Stimulated activated CD4-positive, alpha-beta T cell treated with anti-CD3 and anti-CD28 coated beads, Interleukin-4, amount 100 ng/mL, for 24 hours (primary cell): Measurements from ENCODE around the gene TXLNB.
"Not testable (repeated sequence)": the region's sequence is repeated elsewhere in the genome, so short reads cannot be mapped to it uniquely, and the experiment has no call there.

ENCODE experiments used
- DNase-seq: peaks from one replicate; pipeline ENCODE4 v3.0.0-alpha.2; 2020

TXLNB gene

GRCh38 chr6:139308936-139309603, 17.3 kb upstream of the TXLNB start:
- DNase-seq = no peak

GRCh38 chr6:139308286-139308916, 16.6 kb upstream of the TXLNB start:
- no peak for DNase-seq

GRCh38 chr6:139306291-139306981, 14.6 kb upstream of the TXLNB start:
- no peak for DNase-seq

GRCh38 chr6:139303185-139303584, 11.4 kb upstream of the TXLNB start:
- DNase-seq = no peak

GRCh38 chr6:139297921-139298320, 6.1 kb upstream of the TXLNB start:
- DNase-seq = no peak

GRCh38 chr6:139296927-139297326, 5.1 kb upstream of the TXLNB start:
- DNase-seq = no peak

GRCh38 chr6:139295901-139296300, 4.1 kb upstream of the TXLNB start:
- DNase-seq = no peak

GRCh38 chr6:139294090-139294489, 2.3 kb upstream of the TXLNB start:
- DNase-seq = no peak

GRCh38 chr6:139293230-139293629, 1.4 kb upstream of the TXLNB start:
- DNase-seq = not testable (repeated sequence)

- peak; percentile 12 for DNase-seq
Observed at GRCh38 chr6:139290787-139291311, 949 bp downstream of the TXLNB start.

- DNase-seq = no peak
Observed at GRCh38 chr6:139289233-139289632, 2.6 kb downstream of the TXLNB start.

GRCh38 chr6:139288496-139289040, 3.2 kb downstream of the TXLNB start:
- DNase-seq = no peak

GRCh38 chr6:139287868-139288267, 3.9 kb downstream of the TXLNB start:
- DNase-seq = no peak

GRCh38 chr6:139286438-139286837, 5.4 kb downstream of the TXLNB start:
- not testable (repeated sequence) for DNase-seq

GRCh38 chr6:139285590-139285989, 6.2 kb downstream of the TXLNB start:
- DNase-seq = no peak

- no peak for DNase-seq
Observed at GRCh38 chr6:139284789-139285188, 7.0 kb downstream of the TXLNB start.

- no peak for DNase-seq
Observed at GRCh38 chr6:139282684-139283083, 9.1 kb downstream of the TXLNB start.

GRCh38 chr6:139278190-139278589, 13.6 kb downstream of the TXLNB start:
- no peak for DNase-seq

- DNase-seq = no peak
Observed at GRCh38 chr6:139277587-139277986, 14.2 kb downstream of the TXLNB start.

GRCh38 chr6:139277161-139277560, 14.6 kb downstream of the TXLNB start:
- no peak for DNase-seq

GRCh38 chr6:139275279-139276055, 16.3 kb downstream of the TXLNB start:
- no peak for DNase-seq

- DNase-seq = no peak
Observed at GRCh38 chr6:139271056-139271455, 20.7 kb downstream of the TXLNB start.

GRCh38 chr6:139270249-139270648, 21.5 kb downstream of the TXLNB start:
- no peak for DNase-seq
